ENCODE results near the gene CNTNAP2.

DNA sequence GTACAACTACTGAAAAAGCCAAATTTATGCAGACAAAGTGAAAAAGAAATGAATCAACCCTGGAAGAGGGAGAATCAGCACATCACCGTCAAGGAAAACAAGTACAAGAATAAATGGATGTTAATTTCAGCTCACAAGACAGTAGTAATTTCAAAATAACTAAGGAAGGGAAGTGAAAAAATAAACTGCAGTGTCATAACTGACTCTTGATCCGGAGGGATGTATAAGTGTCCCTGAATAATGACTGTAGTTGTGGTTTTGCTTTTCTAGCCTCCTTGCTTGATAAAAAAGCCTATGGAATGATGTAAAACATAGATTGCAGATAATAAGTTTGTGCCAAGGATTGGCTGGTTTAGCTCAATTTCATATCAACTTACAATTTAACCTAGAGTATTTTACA, 1752.9 kb downstream of the CNTNAP2 start:
- TF ChIP-seq TCF7L2 (IDR thresholded peaks at IDR 0.05; ENCODE audit: borderline replicate concordance, low read depth, low read length), result no peak
- TF ChIP-seq, protein P1, sequence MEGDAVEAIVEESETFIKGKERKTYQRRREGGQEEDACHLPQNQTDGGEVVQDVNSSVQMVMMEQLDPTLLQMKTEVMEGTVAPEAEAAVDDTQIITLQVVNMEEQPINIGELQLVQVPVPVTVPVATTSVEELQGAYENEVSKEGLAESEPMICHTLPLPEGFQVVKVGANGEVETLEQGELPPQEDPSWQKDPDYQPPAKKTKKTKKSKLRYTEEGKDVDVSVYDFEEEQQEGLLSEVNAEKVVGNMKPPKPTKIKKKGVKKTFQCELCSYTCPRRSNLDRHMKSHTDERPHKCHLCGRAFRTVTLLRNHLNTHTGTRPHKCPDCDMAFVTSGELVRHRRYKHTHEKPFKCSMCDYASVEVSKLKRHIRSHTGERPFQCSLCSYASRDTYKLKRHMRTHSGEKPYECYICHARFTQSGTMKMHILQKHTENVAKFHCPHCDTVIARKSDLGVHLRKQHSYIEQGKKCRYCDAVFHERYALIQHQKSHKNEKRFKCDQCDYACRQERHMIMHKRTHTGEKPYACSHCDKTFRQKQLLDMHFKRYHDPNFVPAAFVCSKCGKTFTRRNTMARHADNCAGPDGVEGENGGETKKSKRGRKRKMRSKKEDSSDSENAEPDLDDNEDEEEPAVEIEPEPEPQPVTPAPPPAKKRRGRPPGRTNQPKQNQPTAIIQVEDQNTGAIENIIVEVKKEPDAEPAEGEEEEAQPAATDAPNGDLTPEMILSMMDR (tag by site-specific recombination; IDR thresholded peaks at IDR 0.05), result no peak
